Inferior parietal cortex (tissue), 1 donor: Measurements from ENCODE around the gene MAP2K1.
"Not testable (repeated sequence)": the region's sequence is repeated elsewhere in the genome, so short reads cannot be mapped to it uniquely, and the experiment has no call there.

ENCODE experiments used
- DNase-seq: peaks from one replicate; pipeline ENCODE4 v3.0.0-alpha.2; 2016; ENCODE audit errors: extremely low spot score

MAP2K1 gene

GRCh38 chr15:66393037-66393436 lies 6.3 kb downstream of the MAP2K1 start:
- not testable (repeated sequence) for DNase-seq

DNA sequence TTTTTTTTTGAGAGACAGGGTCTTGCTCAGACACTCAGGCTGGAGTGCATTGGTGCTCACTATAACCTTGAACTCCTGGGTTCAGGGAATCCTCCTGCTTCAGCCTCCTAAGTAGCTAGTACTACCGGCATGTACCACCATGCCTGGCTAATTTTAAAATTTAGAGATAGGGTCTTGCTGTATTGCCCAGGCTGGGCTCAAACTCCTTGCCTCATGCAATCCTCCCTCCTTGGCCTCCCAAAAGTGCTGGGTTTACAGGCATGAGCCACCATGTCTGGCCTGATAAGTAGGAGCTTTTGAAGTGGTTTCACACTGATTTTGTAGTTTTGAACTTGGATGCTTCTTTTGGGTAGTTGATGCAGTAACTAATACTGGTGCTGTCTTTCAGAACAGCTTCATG lies 7.8 kb downstream of the MAP2K1 start:
- no peak for DNase-seq

- DNase-seq, result no peak
These were observed 8.2 kb downstream of the MAP2K1 start for GRCh38 chr15:66394915-66395314.

DNA sequence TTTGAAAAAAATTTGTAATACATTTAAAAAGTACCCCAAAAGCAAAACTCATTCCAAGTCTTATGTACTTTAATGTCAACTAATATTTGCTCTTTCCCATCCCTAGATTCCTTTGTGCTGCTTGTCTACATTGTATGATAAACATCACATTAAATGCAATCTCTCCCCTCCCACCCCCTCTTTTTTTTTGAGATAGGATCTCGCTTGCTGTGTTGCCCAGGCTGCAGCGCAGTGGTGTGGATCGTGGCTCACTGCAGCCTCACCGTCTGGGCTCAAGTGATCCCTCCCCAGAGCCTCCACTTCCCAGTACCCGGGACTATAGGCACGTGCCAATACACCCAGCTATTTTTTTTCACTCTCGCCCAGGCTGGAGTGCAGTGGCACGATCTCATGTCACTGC lies 12.6 kb downstream of the MAP2K1 start:
- no peak for DNase-seq

GRCh38 chr15:66400351-66400774 lies 13.7 kb downstream of the MAP2K1 start:
- DNase-seq, result no peak

GRCh38 chr15:66401130-66402021 lies 14.7 kb downstream of the MAP2K1 start:
- no peak for DNase-seq

GRCh38 chr15:66402761-66403284 lies 16.1 kb downstream of the MAP2K1 start:
- DNase-seq, result no peak

- no peak for DNase-seq
These were observed 16.6 kb downstream of the MAP2K1 start for GRCh38 chr15:66403323-66403722.

DNA sequence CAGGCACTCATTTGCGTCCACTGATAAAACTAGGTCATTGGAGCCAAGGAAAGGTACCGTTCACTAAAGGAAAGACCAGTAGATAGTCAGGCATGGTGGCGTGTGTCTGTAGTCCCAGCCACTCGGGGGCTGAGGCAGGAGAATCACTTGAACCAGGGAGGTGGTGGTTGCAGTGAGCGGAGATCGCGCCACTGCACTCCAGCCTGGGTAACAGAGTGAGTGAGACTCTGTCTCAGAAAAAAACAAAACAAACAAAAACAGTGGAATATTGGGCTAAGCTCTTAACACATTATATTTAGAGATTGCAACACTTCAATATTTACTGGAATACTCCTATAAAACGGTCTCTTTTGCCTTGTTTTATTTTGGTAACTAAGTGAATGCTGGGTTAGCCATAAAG lies 17.4 kb downstream of the MAP2K1 start:
- DNase-seq, result no peak

GRCh38 chr15:66404532-66404931 lies 17.8 kb downstream of the MAP2K1 start:
- no peak for DNase-seq

DNA sequence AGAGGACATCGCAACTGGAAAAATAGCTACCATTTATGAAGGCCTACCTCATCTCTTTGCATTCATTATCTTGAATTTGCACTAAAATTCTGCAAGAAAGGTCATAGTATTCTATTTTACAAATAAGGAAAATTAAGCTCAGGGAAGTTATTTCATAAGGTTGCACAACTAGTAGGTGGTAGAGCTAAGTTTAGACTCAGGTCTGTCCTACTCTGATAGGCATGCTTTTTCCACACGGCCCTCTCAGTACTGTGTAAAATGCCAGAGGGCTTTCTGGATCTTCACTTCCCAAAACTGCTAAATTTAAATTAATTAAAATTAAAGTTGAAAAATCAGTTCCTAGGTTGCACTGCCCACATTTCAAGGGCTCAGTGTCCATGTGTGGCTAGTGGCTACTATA lies 18.3 kb downstream of the MAP2K1 start:
- no peak for DNase-seq

GRCh38 chr15:66405615-66406014 lies 18.9 kb downstream of the MAP2K1 start:
- DNase-seq, result no peak

GRCh38 chr15:66408254-66408653 lies 21.5 kb downstream of the MAP2K1 start:
- DNase-seq, result no peak

DNA sequence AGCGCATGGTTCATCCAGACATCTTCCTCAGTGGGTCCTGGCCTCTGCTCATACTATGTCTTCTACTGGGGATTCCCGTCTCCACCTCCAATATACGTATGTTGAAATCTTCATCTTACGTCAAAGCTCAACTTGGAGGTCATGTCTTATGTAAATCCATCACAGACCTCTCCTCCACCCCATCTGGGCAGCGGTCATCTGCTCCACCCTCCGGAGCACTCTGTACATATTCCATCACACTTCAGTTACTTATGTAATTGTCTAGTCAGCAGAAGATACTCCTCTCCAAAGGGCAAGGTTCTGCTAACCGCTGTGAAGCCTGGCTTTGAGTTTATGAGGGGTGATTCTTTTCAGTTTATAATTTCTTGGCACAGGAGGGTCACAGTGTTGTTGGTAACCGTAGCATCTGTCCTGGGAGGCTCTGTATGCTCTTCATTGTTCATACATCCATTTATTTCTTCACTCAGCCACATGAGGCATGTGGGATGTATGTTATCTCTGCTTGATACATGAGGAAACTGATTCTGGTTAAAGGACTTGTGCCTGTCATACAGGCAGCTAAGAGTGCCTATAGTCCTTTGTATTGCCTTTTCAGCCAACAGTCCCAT lies 22.1 kb downstream of the MAP2K1 start:
- no peak for DNase-seq

DNA sequence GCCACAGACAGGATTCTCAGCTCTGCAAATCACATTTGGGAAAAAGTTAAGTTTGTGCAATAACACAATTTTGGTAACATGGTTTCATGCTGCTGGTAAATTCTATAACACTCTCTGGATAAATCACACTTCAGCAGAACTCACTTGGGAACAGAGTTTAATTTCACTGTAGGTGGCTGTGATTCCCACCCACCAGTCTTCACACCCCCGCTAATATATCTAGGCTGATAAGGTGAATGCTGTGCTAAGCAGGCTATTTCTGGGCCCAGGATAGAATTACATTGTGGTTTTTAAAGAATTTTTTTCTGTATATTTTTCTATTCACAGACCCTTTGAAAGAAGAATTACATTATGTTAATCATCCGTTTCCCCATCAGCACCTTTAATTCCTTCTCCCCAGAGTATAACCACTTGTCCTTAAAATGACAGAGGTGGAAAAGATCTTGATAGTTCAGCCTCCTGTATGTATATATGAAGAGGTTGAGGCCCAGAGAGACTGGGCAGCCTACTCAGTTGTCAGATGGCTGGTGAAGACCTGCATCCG lies 22.9 kb downstream of the MAP2K1 start:
- no peak for DNase-seq

- DNase-seq, result no peak
These were observed 24.5 kb downstream of the MAP2K1 start for GRCh38 chr15:66411190-66411589.

GRCh38 chr15:66412220-66412619 lies 25.5 kb downstream of the MAP2K1 start:
- DNase-seq, result no peak

DNA sequence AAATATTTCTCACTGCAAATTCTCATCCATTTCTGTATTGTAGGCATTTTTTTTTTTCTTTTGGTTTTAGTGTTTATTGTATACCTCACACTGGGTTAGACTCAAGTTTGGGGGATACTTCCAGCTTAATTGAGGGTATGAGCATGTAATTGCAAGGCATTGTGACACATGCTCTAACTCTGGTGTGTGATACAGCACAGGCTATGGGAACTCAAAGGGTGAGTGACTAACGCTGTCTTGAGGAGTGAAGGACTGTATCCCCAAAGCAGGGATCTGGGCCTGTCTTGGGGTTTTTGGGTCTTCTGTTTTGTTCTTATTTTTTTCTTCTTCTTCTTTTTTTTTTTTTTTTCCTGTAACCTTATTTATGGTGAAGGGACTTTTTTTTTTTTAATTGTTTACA lies 26.9 kb downstream of the MAP2K1 start:
- no peak for DNase-seq

DNA sequence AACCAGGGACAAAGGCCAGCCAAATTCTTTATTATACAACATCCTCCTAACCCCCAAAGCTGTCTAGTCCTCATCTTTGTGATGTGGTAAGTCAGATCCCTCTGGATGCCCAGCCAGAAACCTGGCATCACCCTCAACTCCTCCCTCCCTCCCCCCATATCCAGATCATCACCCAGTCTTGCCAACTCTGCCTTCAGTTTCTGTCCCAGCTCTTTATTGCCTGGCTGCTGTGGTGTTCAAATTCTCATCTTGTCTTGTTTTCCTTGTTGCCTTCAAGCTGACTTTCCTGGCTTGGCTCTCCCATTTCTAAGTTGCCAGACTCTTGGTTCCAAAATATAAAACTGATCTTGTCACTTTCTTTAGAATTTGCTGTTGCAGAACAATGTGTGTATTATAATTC lies 28.6 kb downstream of the MAP2K1 start:
- DNase-seq, result no peak

- no peak for DNase-seq
These were observed 31.0 kb downstream of the MAP2K1 start for GRCh38 chr15:66417736-66418135.

- DNase-seq, result no peak
These were observed 32.8 kb downstream of the MAP2K1 start for GRCh38 chr15:66419471-66419870.

DNA sequence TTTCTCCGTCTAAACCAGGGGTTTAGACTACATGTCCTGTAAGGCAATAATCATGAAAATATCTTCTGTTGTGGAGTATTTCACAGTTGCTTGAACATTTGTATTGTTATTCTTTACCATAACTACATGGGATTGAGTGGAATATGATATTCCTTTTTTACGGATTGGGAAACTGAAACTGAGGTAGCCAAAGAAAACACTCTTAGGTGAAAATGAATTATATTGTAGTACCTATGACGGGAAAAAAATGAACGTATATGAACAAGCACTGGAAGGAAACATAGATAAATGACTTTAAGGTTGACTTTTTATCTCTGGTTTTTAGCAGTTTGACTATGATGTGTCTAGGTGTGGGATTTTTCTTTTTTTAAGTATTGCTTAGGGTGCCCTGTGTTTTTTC lies 35.6 kb downstream of the MAP2K1 start:
- no peak for DNase-seq

GRCh38 chr15:66423149-66423548 lies 36.4 kb downstream of the MAP2K1 start:
- DNase-seq, result no peak
